Measurements from ENCODE around the gene CPNE4.

CPNE4 gene

DNA sequence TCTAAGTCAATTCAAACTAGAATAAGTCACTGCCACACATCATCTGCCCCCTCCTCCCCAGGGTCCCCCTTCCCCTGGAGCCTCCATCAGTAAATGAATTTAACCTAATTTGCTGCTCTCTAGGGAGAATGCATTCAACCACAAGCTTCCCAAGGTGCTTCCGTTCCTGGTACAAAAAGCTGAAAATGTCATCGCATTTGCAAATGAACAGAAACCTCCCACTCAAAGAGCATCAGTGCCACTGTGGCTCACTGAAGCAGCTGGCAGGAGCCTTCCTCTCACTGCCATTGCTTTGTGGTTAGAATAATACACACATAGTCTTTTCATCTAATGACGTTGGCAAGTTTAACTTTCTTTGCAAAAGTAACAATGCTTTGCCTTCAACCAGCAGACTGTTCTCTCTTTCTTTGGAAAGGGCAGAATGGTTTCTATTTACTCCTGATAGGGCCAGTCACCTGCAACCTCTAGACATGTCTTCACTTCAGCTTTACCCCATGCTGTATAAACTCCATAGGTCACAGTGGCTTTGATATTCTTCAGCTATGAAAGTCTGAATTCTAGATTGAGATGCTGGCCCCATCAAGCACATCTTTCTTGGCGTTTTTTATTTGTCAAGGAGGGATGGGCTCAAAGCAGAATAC lies 238.1 kb downstream of the CPNE4 start:
- DNase-seq (ENCODE audit: low read depth in 2 of 2) = no peak

GRCh38 chr3:131796111-131796510 lies 238.7 kb downstream of the CPNE4 start:
- no peak for DNase-seq (ENCODE audit: low read depth in 2 of 2)

DNA sequence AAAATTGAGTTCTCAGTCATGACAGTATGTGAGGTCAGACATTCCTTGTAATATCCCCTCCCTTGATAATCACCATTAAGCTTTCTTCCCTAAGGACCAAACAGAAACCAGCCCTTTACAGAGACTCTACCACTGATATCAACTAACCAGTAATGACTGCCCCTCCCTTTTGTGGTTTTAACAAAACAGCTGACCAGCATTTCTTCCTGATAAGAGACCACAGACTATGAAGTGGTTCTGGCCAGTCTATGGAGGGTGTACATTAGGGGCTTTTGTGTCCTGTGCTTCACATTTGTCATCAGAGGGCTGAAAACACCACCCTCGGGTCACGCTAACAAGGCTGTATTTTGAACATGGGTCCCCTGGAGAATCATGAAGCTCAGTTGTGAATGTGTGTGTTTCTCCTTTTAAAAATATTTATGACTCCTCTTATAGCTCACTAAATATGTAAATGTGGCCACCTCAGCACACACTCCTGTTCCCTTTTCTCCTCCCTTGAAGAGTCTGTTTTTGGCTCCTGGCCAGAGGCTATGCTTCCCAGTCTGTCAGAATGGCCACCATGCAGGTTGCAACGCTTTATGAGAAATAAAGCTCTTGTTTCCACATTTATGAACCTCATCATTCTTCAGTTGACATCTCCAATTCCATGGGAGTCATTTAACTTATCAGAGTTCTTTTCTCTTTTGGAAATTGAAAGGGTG lies 239.3 kb downstream of the CPNE4 start:
- DNase-seq (ENCODE audit: low read depth in 2 of 2) = no peak

DNA sequence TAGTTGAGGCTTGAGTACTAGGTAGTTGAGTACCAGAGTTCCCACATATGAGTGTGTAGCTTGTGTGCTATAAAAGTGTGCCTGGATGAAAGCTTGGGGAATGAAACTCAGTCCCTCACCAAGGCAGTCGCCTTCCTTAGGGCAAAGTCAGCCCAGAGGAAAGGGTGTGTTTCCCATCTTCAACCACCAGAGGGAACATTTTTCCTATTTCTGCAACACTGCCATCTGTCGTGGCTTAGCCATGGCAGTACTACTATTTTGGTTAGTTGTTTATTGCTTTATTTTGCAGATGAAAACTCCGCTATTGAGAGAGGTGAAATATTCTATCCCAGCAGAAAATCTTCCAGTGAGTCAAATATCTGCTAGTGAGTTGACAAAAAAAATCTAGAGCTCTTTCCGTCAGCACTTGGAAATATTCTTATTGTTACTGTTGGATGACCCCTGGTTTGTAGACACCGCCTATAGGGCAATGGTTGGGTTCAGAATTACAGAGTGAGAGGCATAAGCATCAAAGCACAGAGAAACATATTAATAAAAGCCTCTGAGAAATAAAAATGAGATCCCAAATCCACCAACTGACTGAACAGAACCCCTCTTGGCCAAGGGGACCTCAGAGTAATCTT lies 239.9 kb downstream of the CPNE4 start:
- DNase-seq (ENCODE audit: low read depth in 2 of 2) = no peak

DNA sequence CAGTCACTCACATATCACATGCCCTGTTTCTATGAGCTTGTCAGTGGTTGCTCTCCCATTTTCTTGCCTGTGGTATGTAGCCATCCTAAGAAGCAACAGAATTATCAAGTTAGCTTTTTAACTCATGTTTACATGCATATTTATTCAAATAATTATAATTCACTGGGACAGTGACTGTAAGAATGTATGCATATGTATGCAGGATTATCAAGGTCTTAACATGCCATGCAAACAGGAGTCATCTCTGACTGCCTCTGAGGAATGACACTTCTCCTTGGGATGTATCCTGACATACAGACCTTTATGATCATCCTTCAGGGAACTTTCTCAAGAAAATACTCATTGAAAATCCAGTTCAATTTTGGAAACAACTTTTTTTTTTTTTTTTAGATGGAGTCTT lies 240.9 kb downstream of the CPNE4 start:
- DNase-seq (ENCODE audit: low read depth in 2 of 2) = no peak

GRCh38 chr3:131789188-131789587 lies 245.6 kb downstream of the CPNE4 start:
- DNase-seq (ENCODE audit: low read depth in 2 of 2) = no peak

DNA sequence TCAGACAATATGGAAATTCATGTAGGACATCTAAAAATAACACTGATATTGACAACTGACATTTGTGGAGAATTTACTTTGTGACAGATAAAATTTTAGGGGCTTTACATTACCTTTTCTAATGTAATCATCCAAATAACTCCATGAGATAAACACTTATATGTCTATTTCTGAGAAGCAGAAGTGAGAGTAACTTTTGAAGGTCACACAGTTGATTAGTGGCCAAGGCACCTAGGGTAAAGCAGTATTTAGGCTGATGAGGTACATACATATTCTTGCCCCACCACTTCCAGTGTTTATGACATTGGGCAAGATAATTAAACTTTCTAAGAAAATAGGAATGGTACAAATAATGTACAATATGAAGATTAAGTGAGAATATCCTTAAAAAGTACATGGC lies 248.4 kb downstream of the CPNE4 start:
- no peak for DNase-seq (ENCODE audit: low read depth in 2 of 2)

DNA sequence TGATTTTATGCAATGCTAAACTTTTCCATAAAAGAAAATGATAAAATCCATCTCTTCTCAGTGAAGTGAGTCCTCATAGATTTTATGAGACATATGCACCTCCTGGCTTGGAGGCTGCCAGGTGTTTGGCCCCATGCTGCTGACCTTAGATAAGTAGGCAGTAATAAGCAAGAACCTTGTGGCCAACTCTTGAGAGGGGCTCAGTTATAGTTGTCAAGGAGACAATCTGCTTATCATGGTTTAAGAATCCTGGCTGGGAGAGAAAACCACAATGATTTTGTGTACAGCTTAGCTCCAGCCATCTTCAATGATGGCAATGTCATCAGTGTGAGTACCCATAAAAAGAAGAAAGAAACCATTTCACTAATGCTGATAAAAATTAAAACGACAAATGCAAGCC lies 252.1 kb downstream of the CPNE4 start:
- DNase-seq (ENCODE audit: low read depth in 2 of 2) = no peak

DNA sequence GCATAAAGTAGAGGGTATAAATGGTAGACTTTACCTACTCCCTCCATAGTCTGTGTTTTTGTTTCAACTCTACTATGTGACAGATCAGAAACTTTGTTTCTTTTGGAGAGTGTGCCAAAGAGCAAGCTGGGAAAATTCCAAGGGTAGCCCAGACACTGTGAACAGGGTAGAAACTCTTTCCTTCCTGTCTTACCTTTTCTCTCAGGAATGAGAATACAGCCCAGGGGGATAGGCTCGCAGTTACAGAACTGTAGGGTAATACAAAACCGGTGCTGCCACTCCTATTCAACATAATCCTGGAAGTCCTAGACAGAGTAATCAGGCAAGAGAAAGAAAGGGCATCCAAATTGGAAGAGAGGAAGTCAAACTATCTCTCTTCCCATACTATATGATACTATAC lies 256.3 kb downstream of the CPNE4 start:
- no peak for DNase-seq (ENCODE audit: low read depth in 2 of 2)

DNA sequence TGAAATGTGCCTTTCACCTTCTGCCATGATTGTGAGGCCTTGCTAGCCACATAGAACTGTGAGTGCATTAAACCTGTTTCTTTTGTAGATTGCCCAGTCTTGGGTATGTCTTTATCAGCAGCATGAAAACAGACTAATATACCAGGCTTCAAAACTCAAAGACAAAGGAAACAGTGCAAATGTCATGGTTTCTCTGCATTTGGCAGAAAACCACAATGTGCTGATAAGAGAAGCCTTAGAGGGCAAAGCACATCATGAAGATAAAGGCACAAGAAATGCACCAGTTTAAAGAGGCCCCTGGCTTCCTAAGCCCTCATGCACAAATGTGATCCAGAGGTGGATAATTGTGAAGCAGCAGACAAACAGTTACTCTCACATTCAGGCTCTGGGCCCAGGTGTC lies 259.2 kb downstream of the CPNE4 start:
- DNase-seq (ENCODE audit: low read depth in 2 of 2) = no peak

GRCh38 chr3:131772269-131773026 lies 262.4 kb downstream of the CPNE4 start:
- no peak for DNase-seq (ENCODE audit: low read depth in 2 of 2)

DNA sequence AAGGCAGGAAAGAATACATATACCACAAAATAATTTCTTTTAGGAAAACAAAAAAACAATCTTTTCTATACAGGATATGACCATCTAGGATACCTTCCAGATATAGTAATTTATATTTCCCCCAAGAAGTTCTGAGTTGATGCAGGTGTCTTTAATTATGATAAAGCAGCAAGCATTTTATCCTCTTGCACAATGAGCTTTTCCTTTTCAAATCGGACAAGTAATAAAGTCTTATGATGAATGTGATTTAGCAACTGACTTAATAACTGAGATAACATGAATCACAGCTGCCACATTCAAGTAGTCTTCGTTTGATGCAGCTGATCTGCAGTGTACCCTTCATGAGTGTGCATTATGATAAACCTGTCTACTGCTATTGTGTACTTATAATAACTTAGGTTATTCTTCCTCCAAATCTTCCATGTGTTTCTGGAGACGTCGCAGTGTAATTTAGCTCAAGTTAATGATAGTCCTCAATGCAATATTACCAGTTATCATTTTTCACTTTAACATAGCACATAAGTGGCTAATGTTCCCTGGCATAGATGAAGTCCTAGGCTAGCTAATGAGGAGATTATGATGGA lies 271.7 kb downstream of the CPNE4 start:
- DNase-seq (ENCODE audit: low read depth in 2 of 2) = no peak

GRCh38 chr3:131756405-131756804 lies 278.4 kb downstream of the CPNE4 start:
- DNase-seq (ENCODE audit: low read depth in 2 of 2) = no peak

- no peak for DNase-seq (ENCODE audit: low read depth in 2 of 2)
These were observed 279.4 kb downstream of the CPNE4 start for GRCh38 chr3:131755380-131755779.

- no peak for DNase-seq (ENCODE audit: low read depth in 2 of 2)
These were observed 284.6 kb downstream of the CPNE4 start for GRCh38 chr3:131750256-131750655.

DNA sequence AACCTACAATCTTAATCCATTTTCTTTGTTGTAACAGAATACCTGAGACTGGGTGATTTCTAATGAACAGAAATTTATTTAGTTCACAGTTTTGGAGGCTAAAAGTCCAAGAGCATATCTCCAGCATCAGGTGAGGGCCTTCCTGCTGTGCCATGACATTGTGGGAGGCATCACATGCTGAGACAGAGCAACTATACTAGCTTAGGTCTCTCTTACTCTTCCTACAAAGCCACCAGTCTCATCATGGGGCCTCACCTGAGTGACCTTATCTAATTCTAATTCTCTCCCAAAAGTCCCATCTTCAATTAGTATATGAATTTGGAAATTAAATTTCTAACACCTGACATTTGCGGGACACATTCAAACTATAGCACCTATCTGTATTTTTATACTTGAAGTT lies 285.0 kb downstream of the CPNE4 start:
- no peak for DNase-seq (ENCODE audit: low read depth in 2 of 2)

- DNase-seq (ENCODE audit: low read depth in 2 of 2) = no peak
These were observed 287.3 kb downstream of the CPNE4 start for GRCh38 chr3:131747466-131747865.

- DNase-seq (ENCODE audit: low read depth in 2 of 2) = no peak
These were observed 290.0 kb downstream of the CPNE4 start for GRCh38 chr3:131744765-131745164.

GRCh38 chr3:131743126-131743525 lies 291.7 kb downstream of the CPNE4 start:
- DNase-seq (ENCODE audit: low read depth in 2 of 2) = no peak

- no peak for DNase-seq (ENCODE audit: low read depth in 2 of 2)
These were observed 295.6 kb downstream of the CPNE4 start for GRCh38 chr3:131739211-131739610.

- no peak for DNase-seq (ENCODE audit: low read depth in 2 of 2)
These were observed 296.7 kb downstream of the CPNE4 start for GRCh38 chr3:131738095-131738494.

DNA sequence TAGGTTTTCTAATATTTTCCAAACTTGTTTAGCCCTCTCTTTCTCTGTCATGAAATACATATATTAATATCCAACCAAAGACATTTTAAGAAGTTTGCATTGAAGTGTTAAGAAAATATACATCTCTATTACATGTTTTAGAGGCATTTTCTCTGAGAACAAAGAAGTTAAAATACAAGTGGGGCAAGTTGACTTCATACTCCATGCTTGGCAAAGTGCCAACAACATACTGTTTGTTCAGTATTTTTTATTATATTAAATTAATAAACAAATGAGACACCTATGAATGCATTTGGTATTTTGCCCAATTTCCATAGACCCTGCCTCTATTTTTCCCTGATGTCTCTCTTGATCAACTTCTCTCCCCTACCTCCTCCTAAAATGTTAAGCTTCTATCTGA lies 299.3 kb downstream of the CPNE4 start:
- no peak for DNase-seq (ENCODE audit: low read depth in 2 of 2)
